Smooth muscle cell (in vitro differentiated cells): ENCODE results near the gene CCR5AS.

Source experiments
- DNase-seq: peaks from one replicate; lab custom pipeline; 2025; ENCODE audit not compliant: unreplicated experiment; lab: John Stamatoyannopoulos, UW
- H2AFZ ChIP-seq: fragments of 200-600 bp; sonication (generic); 2 replicates; pipeline ENCODE4 v1.6.0; 2016; ENCODE audit warnings: antibody characterized with exemption, low read depth, mild to moderate bottlenecking
- H3F3A ChIP-seq: fragments of 200-600 bp; sonication (generic); 2 replicates; pipeline ENCODE4 v1.6.0; 2017; ENCODE audit warnings: antibody characterized with exemption, low read depth
- H3K27ac ChIP-seq: fragments of 200-600 bp; sonication (generic); 2 replicates; pipeline ENCODE4 v1.5.1; 2016; ENCODE audit warnings: low read depth, mild to moderate bottlenecking
- H3K27me3 ChIP-seq: fragments of 200-600 bp; sonication (generic); 2 replicates; pipeline ENCODE4 v1.6.1; 2016; ENCODE audit warnings: low read depth, mild to moderate bottlenecking
- H3K36me3 ChIP-seq: fragments of 200-600 bp; sonication (generic); 2 replicates; pipeline ENCODE4 v1.5.1; 2016; ENCODE audit warnings: low read depth
- H3K4me1 ChIP-seq: fragments of 200-600 bp; sonication (generic); 2 replicates; pipeline ENCODE4 v1.5.1; 2016; ENCODE audit warnings: low read depth
- H3K4me2 ChIP-seq: fragments of 200-600 bp; sonication (generic); 2 replicates; pipeline ENCODE4 v1.6.0; 2016; ENCODE audit warnings: mild to moderate bottlenecking
- H3K4me3 ChIP-seq: fragments of 200-600 bp; sonication (generic); 2 replicates; pipeline ENCODE4 v1.5.1; 2016; ENCODE audit warnings: mild to moderate bottlenecking
- H3K79me2 ChIP-seq: fragments of 200-600 bp; sonication (generic); 2 replicates; pipeline ENCODE4 v1.6.0; 2016; ENCODE audit warnings: low read depth, mild to moderate bottlenecking
- H3K9ac ChIP-seq: fragments of 200-600 bp; sonication (generic); 2 replicates; pipeline ENCODE4 v1.6.0; 2016; ENCODE audit warnings: low read depth
- H3K9me3 ChIP-seq: fragments of 200-600 bp; sonication (generic); replicated peaks from 2 replicates; pipeline ENCODE4 v1.5.1; 2016; ENCODE audit warnings: low read depth
- H4K20me1 ChIP-seq: fragments of 200-600 bp; sonication (generic); 2 replicates; pipeline ENCODE4 v1.6.0; 2016; ENCODE audit warnings: low read depth
- CTCF ChIP-seq: fragments of 200-600 bp; sonication (generic); IDR thresholded peaks from 2 replicates; pipeline ENCODE4 v1.5.1; 2017; ENCODE audit warnings: borderline replicate concordance, mild to moderate bottlenecking, antibody characterized with exemption; ENCODE audit not compliant: insufficient read depth, poor library complexity, severe bottlenecking
- WGBS: methylation state at CpG from one replicate; pipeline ENCODE4 v1.1.7; 2016; ENCODE audit warnings: low lambda C conversion rate; 5-methylcytosine and 5-hydroxymethylcytosine counted together

CCR5AS gene

GRCh38 chr3:46354478-46354877, 52.4 kb downstream of the CCR5AS start:
- Histone ChIP-seq H3K4me1 (no peaks in the 10 kb centered on the region), H3K79me2 (no peaks in the 10 kb centered on the region), H3K4me2 (no peak overlapping the region), H3F3A (no peaks in the 10 kb centered on the region), H3K36me3 (no peaks in the 10 kb centered on the region), H2AFZ (no peak overlapping the region), H3K9ac (no peak overlapping the region), H4K20me1 (no peaks in the 10 kb centered on the region), H3K4me3 (no peak overlapping the region), H3K27ac (no peak overlapping the region), H3K27me3 (peaks cover 43% of the 10 kb centered on the region), H3K9me3 (no peaks in the 10 kb centered on the region)
- DNase-seq: no peak
- TF ChIP-seq CTCF: no peak
- 81% methylated on average over 1 of the region's 1 CpG for WGBS

- Histone ChIP-seq H3K27me3 (peaks cover 43% of the 10 kb centered on the region), H3F3A (no peaks in the 10 kb centered on the region), H3K4me1 (no peaks in the 10 kb centered on the region), H4K20me1 (no peaks in the 10 kb centered on the region), H2AFZ (no peak within 1 kb of the TSS), H3K36me3 (no peaks in the 10 kb centered on the region), H3K4me2 (no peak within 1 kb of the TSS), H3K9ac (no peak within 1 kb of the TSS), H3K9me3 (no peaks in the 10 kb centered on the region), H3K27ac (no peak within 1 kb of the TSS), H3K4me3 (no peak within 1 kb of the TSS), H3K79me2 (no peaks in the 10 kb centered on the region)
- TF ChIP-seq CTCF: no peak
- DNase-seq: no peak
- 70% methylated on average over 7 of the region's 7 CpGs for WGBS
Measured at GRCh38 chr3:46353647-46354410, 53.0 kb downstream of the CCR5AS start, which contains the start of gene CCR2. Gene CCR2, plus strand, starts transcription at chr3:46354111. Its CDS starts 3,417 bp downstream, at chr3:46357528.

- no peak for DNase-seq
- Histone ChIP-seq H3K4me1 (no peaks in the 10 kb centered on the region), H3K27me3 (peaks cover 43% of the 10 kb centered on the region), H3K4me2 (no peak overlapping the region), H3K9me3 (no peaks in the 10 kb centered on the region), H3K79me2 (no peaks in the 10 kb centered on the region), H4K20me1 (no peaks in the 10 kb centered on the region), H2AFZ (no peak overlapping the region), H3F3A (no peaks in the 10 kb centered on the region), H3K4me3 (no peak overlapping the region), H3K36me3 (no peaks in the 10 kb centered on the region), H3K27ac (no peak overlapping the region), H3K9ac (no peak overlapping the region)
- WGBS: 93% methylated on average over 4 of the region's 4 CpGs
- no peak for TF ChIP-seq CTCF
Measured at GRCh38 chr3:46353090-46353489, 53.8 kb downstream of the CCR5AS start.

GRCh38 chr3:46351646-46352045, 55.2 kb downstream of the CCR5AS start:
- H3K4me3 ChIP-seq: no peak overlapping the region
- H3K27ac ChIP-seq: no peak overlapping the region
- H2AFZ ChIP-seq: no peak overlapping the region
- TF ChIP-seq CTCF: no peak
- H3K36me3 ChIP-seq: no peaks in the 10 kb centered on the region
- no peaks in the 10 kb centered on the region for H3K79me2 ChIP-seq
- 95% methylated on average over 3 of the region's 3 CpGs for WGBS
- no peaks in the 10 kb centered on the region for H3F3A ChIP-seq
- H3K9me3 ChIP-seq: no peaks in the 10 kb centered on the region
- DNase-seq: no peak
- no peaks in the 10 kb centered on the region for H3K4me1 ChIP-seq
- H3K9ac ChIP-seq: no peak overlapping the region
- no peaks in the 10 kb centered on the region for H4K20me1 ChIP-seq
- H3K4me2 ChIP-seq: no peak overlapping the region
- H3K27me3 ChIP-seq: peaks cover 40% of the 10 kb centered on the region
